Progenitor cell of endocrine pancreas (in vitro differentiated cells): ENCODE results near the gene PSMA1. TPM values are rescaled to one million over a fixed set of nuclear protein-coding genes. Genes with fewer than 3 reads are reported as not detected.

Source experiments
- DNase-seq: peaks from one replicate; pipeline ENCODE4 v3.0.0; 2021; ENCODE audit warnings: low spot score; ENCODE audit not compliant: unreplicated experiment
- H3K27ac Mint-ChIP-seq: 2 replicates; pipeline ENCODE4 v1.8.0; 2021; ENCODE audit warnings: mild to moderate bottlenecking, moderate library complexity, mixed read lengths
- H3K27me3 Mint-ChIP-seq: 2 replicates; pipeline ENCODE4 v1.8.0; 2021; ENCODE audit warnings: mixed read lengths
- H3K36me3 Mint-ChIP-seq: 2 replicates; pipeline ENCODE4 v1.8.0; 2022; ENCODE audit warnings: mixed read lengths; ENCODE audit not compliant: insufficient read depth
- H3K4me1 Mint-ChIP-seq: 2 replicates; pipeline ENCODE4 v1.8.0; 2021; ENCODE audit warnings: low read depth, mixed read lengths
- H3K4me3 Mint-ChIP-seq: 2 replicates; pipeline ENCODE4 v1.8.0; 2021; ENCODE audit warnings: low read depth, mild to moderate bottlenecking, moderate library complexity, mixed read lengths
- H3K9me3 Mint-ChIP-seq: 2 replicates; pipeline ENCODE4 v1.8.0; 2021; ENCODE audit warnings: low read depth, mixed read lengths
- total RNA-seq: library from RNA; stranded (reverse); gene quantifications from 2 replicates; pipeline ENCODE4 v1.2.1, GENCODE V29; 2021
- TF ChIP-seq, protein P1 (sequence below): fragments of 200-600 bp; sonication (generic); IDR thresholded peaks from one replicate; pipeline ENCODE4 v1.5.0; 2021; ENCODE audit warnings: antibody characterized with exemption, mild to moderate bottlenecking; ENCODE audit not compliant: unreplicated experiment

Gene PSMA1
- total RNA-seq, 1 donor from 2014 or later, result 147 TPM

DNA sequence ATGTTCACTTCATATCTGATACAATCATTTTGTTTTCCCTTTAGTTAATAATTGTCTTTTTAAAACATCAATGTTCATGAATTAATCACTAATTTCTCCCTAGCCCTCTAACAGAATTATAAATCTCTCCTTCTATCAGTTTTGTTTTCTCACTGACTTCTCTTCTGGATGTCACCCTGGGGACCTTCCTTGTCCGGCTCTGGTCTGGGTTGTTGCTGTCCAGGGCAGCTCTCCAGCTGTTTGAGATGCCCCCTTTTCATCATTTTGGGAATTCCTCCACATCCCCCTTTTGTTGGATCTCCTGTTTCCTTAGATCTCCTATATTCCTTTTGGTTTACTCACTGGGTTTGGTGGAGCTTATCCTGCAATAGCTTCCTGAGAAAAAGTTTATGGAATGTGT, 35.6 kb upstream of the PSMA1 start:
- Mint-ChIP-seq H3K9me3 (no peaks in the 10 kb centered on the region), H3K27me3 (no peaks in the 10 kb centered on the region), H3K4me3 (no peak overlapping the region), H3K36me3 (no peaks in the 10 kb centered on the region), H3K27ac (no peak overlapping the region), H3K4me1 (no peaks in the 10 kb centered on the region)
- TF ChIP-seq, protein P1, sequence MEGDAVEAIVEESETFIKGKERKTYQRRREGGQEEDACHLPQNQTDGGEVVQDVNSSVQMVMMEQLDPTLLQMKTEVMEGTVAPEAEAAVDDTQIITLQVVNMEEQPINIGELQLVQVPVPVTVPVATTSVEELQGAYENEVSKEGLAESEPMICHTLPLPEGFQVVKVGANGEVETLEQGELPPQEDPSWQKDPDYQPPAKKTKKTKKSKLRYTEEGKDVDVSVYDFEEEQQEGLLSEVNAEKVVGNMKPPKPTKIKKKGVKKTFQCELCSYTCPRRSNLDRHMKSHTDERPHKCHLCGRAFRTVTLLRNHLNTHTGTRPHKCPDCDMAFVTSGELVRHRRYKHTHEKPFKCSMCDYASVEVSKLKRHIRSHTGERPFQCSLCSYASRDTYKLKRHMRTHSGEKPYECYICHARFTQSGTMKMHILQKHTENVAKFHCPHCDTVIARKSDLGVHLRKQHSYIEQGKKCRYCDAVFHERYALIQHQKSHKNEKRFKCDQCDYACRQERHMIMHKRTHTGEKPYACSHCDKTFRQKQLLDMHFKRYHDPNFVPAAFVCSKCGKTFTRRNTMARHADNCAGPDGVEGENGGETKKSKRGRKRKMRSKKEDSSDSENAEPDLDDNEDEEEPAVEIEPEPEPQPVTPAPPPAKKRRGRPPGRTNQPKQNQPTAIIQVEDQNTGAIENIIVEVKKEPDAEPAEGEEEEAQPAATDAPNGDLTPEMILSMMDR, result no peak
- no peak for DNase-seq

DNA sequence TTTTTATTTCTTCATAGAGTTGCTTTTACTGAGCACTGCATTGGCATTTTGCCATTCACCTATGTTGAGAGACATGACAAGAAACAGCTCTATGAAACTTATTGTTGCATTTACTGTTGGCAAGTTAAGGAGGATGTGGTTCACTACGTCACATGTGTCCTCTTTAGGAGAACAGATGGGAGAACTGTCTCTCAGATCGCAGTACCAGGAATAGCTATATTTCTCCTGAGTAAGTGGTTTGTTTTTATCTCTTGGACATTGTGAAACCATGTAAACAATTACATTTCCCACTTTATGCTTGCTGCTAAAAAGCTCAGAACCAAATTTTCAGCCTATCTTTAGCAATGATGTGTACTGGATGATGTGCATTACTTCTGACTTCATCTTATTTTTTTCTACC, 34.8 kb upstream of the PSMA1 start:
- H3K9me3 Mint-ChIP-seq, result no peaks in the 10 kb centered on the region
- H3K4me1 Mint-ChIP-seq, result no peaks in the 10 kb centered on the region
- no peaks in the 10 kb centered on the region for H3K36me3 Mint-ChIP-seq
- H3K27me3 Mint-ChIP-seq, result no peaks in the 10 kb centered on the region
- TF ChIP-seq, protein P1, result no peak
- no peak overlapping the region for H3K27ac Mint-ChIP-seq
- no peak for DNase-seq
- no peak overlapping the region for H3K4me3 Mint-ChIP-seq

DNA sequence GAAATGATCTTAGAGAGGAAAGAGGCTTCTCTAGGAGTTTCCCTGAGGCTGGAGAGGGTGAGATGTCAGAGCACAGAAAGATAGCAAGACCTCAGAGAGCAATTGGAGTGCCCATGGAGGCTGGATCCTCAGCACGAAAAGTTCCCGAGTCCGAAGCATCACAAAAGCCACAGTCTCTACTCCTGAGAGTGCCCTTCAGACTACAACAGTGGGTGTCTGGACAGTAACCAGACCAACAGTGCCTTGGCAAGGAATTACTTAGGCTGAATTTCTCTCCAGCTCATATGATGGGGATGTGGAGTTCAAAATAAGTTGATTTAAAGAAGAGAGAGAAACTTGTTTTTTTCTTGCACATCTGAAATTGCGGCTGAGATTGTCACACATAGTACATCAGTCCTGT, 31.9 kb upstream of the PSMA1 start:
- no peak overlapping the region for H3K4me3 Mint-ChIP-seq
- no peaks in the 10 kb centered on the region for H3K36me3 Mint-ChIP-seq
- H3K4me1 Mint-ChIP-seq, result no peaks in the 10 kb centered on the region
- TF ChIP-seq, protein P1, result no peak
- no peak for DNase-seq
- no peak overlapping the region for H3K27ac Mint-ChIP-seq
- H3K9me3 Mint-ChIP-seq, result no peaks in the 10 kb centered on the region
- no peaks in the 10 kb centered on the region for H3K27me3 Mint-ChIP-seq

DNA sequence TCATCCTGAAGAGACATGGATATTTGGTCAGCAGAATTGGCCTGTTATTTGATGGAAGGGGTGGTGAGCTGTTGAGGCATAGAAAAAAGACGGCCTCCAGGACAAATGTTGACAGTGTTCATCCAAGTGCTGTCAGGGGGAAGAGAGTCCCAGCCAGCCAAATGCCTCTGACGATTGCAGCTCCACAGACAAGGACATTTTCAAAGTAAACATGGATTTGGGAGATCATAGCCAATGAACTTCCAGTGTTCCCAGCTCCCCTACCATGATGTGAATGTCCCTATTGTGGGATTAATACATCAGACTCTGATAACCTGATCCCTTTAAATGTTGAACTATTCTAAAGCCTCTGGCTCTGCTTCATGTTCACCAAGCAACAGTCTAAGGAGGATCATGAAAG, 31.2 kb upstream of the PSMA1 start:
- no peaks in the 10 kb centered on the region for H3K36me3 Mint-ChIP-seq
- no peak for DNase-seq
- H3K4me3 Mint-ChIP-seq, result no peak overlapping the region
- TF ChIP-seq, protein P1, result no peak
- H3K9me3 Mint-ChIP-seq, result no peaks in the 10 kb centered on the region
- H3K27ac Mint-ChIP-seq, result peak overlapping the region; percentile 17
- no peaks in the 10 kb centered on the region for H3K4me1 Mint-ChIP-seq
- H3K27me3 Mint-ChIP-seq, result no peaks in the 10 kb centered on the region

DNA sequence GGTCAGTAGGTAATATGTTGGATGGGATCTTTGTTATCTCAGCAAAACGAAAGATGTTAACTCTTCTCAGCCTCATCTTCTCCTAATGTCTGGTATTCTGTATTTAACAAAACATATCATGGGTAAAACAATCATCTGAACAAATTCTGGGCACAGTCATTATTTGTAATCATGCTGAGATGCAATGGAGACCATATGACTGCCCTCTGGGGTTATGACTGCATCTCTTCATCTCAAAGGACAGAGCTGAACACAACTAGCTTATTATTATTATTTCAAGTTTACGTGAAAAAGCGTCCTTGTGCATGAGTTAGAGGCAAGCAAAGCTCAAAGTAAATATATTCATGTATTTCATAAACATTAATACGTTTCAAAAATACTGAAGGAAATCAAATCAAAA, 29.7 kb upstream of the PSMA1 start:
- Mint-ChIP-seq H3K27ac (no peak overlapping the region), H3K9me3 (no peaks in the 10 kb centered on the region), H3K4me1 (no peaks in the 10 kb centered on the region), H3K27me3 (no peaks in the 10 kb centered on the region), H3K36me3 (no peaks in the 10 kb centered on the region), H3K4me3 (no peak overlapping the region)
- TF ChIP-seq, protein P1, result no peak
- DNase-seq, result no peak
